Thymus (tissue), 11 donors: ENCODE results near the gene CROCC. TPM values are rescaled to one million over a fixed set of nuclear protein-coding genes. Genes with fewer than 3 reads are reported as not detected.
"Not testable (repeated sequence)": the region's sequence is repeated elsewhere in the genome, so short reads cannot be mapped to it uniquely, and the experiment has no call there.

ENCODE experiments used
- DNase-seq, 9 donors: peaks; one replicate each; pipeline ENCODE4 v3.0.0-alpha.2; 2013; ENCODE audit warnings: low spot score in 9 of 9, low read depth in 6 of 9, missing footprints in 1 of 9
- H3K27ac ChIP-seq, 2 donors: one replicate each; pipeline ENCODE4 v1.5.1; 2013; ENCODE audit warnings: control low read depth in 1 of 2, low read depth in 1 of 2, low read length in 1 of 2, mild to moderate bottlenecking in 1 of 2, moderate library complexity in 1 of 2
- H3K27me3 ChIP-seq, 2 donors: one replicate each; pipeline ENCODE4 v1.5.1; 2013; ENCODE audit warnings: low read length in 1 of 2; ENCODE audit not compliant: control insufficient read depth in 2 of 2, insufficient read depth in 1 of 2
- H3K36me3 ChIP-seq, 2 donors: one replicate each; pipeline ENCODE4 v1.5.1; 2013; ENCODE audit warnings: low read length in 1 of 2, mild to moderate bottlenecking in 1 of 2, moderate library complexity in 1 of 2; ENCODE audit not compliant: control insufficient read depth in 2 of 2, insufficient read depth in 2 of 2
- H3K4me1 ChIP-seq, 2 donors: one replicate each; pipeline ENCODE4 v1.5.1; 2013; ENCODE audit warnings: low read length in 2 of 2; ENCODE audit not compliant: control insufficient read depth in 2 of 2, insufficient read depth in 2 of 2
- H3K4me3 ChIP-seq, 2 donors: one replicate each; pipeline ENCODE4 v1.5.1; 2013; ENCODE audit warnings: low read length in 2 of 2, control low read depth in 1 of 2, mild to moderate bottlenecking in 1 of 2
- H3K9me3 ChIP-seq, 2 donors: one replicate each; pipeline ENCODE4 v1.5.1; 2013; ENCODE audit warnings: low read length in 1 of 2, mild to moderate bottlenecking in 1 of 2; ENCODE audit not compliant: control insufficient read depth in 2 of 2, insufficient read depth in 1 of 2
- WGBS: extraction: QIAGEN DNeasy Blood & Tissue Kit; methylation state at CpG from one replicate; pipeline ENCODE4 v1.1.7; 2013; 5-methylcytosine and 5-hydroxymethylcytosine counted together
- polyA plus RNA-seq: library from polyadenylated mRNA; stranded (reverse); fragments of 200-250 nt; gene quantifications from one replicate; pipeline ENCODE4 v1.2.3, GENCODE V29; 2013
- total RNA-seq: library from RNA; stranded (reverse); fragments of 120-200 nt; gene quantifications from one replicate; pipeline ENCODE4 v1.2.4, GENCODE V29; 2013
- donor health status: healthy.

The CROCC gene
- total and polyA plus RNA-seq, 2 donors: 9.4 to 97.1 TPM

- not testable (repeated sequence) for H3K4me1 ChIP-seq, DNase-seq, H3K9me3 ChIP-seq, H3K4me3 ChIP-seq, H3K36me3 ChIP-seq, H3K27ac ChIP-seq
- peaks cover 0 to 76% of the 10 kb centered on the region in 2 donors for H3K27me3 ChIP-seq
- WGBS: 86% methylated on average over 5 of the region's 5 CpGs
Measured at GRCh38 chr1:16884487-16884886, 37.2 kb upstream of the CROCC start.

- Histone ChIP-seq H3K4me3 (no peak overlapping the region), H3K36me3 (no peaks in the 10 kb centered on the region), H3K9me3 (no peaks in the 10 kb centered on the region), H3K27me3 (peaks cover 3 to 84% of the 10 kb centered on the region in 2 donors), H3K4me1 (peaks cover 0 to 13% of the 10 kb centered on the region in 2 donors), H3K27ac (no peak overlapping the region)
- 94% methylated on average over 20 of the region's 20 CpGs for WGBS
- no peak for DNase-seq
Measured at GRCh38 chr1:16886860-16887605, 34.7 kb upstream of the CROCC start.

- peak overlapping the region; percentile 18 to 46 for H3K27ac ChIP-seq
- no peaks in the 10 kb centered on the region for H3K9me3 ChIP-seq
- peak overlapping the region; percentile 45 to 48 for H3K4me3 ChIP-seq
- peaks cover 0 to 13% of the 10 kb centered on the region in 2 donors for H3K4me1 ChIP-seq
- peaks cover 3 to 77% of the 10 kb centered on the region in 2 donors for H3K27me3 ChIP-seq
- WGBS: 19% methylated on average over 63 of the region's 63 CpGs
- H3K36me3 ChIP-seq: no peaks in the 10 kb centered on the region
- peak in 2 of 9 donors; percentile 62 to 69 for DNase-seq
Measured at GRCh38 chr1:16888860-16889816, 32.6 kb upstream of the CROCC start.

- H3K4me1 ChIP-seq: peaks cover 0 to 14% of the 10 kb centered on the region in 2 donors
- DNase-seq, H3K4me3 ChIP-seq, H3K27ac ChIP-seq, H3K9me3 ChIP-seq, H3K36me3 ChIP-seq: not testable (repeated sequence)
- peaks cover 3 to 67% of the 10 kb centered on the region in 2 donors for H3K27me3 ChIP-seq
- WGBS: 93% methylated on average over 5 of the region's 5 CpGs
Measured at GRCh38 chr1:16890539-16891021, 31.2 kb upstream of the CROCC start.

- not testable (repeated sequence) for DNase-seq, H3K9me3 ChIP-seq, H3K27ac ChIP-seq, H3K36me3 ChIP-seq, H3K4me3 ChIP-seq
- peaks cover 3 to 63% of the 10 kb centered on the region in 2 donors for H3K27me3 ChIP-seq
- 91% methylated on average over 4 of the region's 4 CpGs for WGBS
- peaks cover 0 to 14% of the 10 kb centered on the region in 2 donors for H3K4me1 ChIP-seq
Measured at GRCh38 chr1:16891057-16891456, 30.7 kb upstream of the CROCC start.

GRCh38 chr1:16892978-16893525 is 28.7 kb upstream of the CROCC start:
- not testable (repeated sequence) for H3K36me3 ChIP-seq, H3K4me3 ChIP-seq, H3K9me3 ChIP-seq, H3K27ac ChIP-seq, DNase-seq
- Histone ChIP-seq H3K4me1 (peaks cover 0 to 26% of the 10 kb centered on the region in 2 donors), H3K27me3 (peaks cover 3 to 47% of the 10 kb centered on the region in 2 donors)
- 85% methylated on average over 6 of the region's 6 CpGs for WGBS

- not testable (repeated sequence) for H3K27ac ChIP-seq, DNase-seq, H3K36me3 ChIP-seq, H3K9me3 ChIP-seq, H3K4me3 ChIP-seq
- H3K27me3 ChIP-seq: peaks cover 3 to 42% of the 10 kb centered on the region in 2 donors
- peaks cover 0 to 23% of the 10 kb centered on the region in 2 donors for H3K4me1 ChIP-seq
- WGBS: 78% methylated on average over 4 of the region's 4 CpGs
Measured at GRCh38 chr1:16893796-16894195, 27.9 kb upstream of the CROCC start.

GRCh38 chr1:16894338-16894737 is 27.4 kb upstream of the CROCC start:
- not testable (repeated sequence) for H3K27ac ChIP-seq, DNase-seq, H3K36me3 ChIP-seq, H3K4me3 ChIP-seq, H3K9me3 ChIP-seq
- 90% methylated on average over 6 of the region's 6 CpGs for WGBS
- H3K27me3 ChIP-seq: peaks cover 3 to 37% of the 10 kb centered on the region in 2 donors
- H3K4me1 ChIP-seq: peaks cover 0 to 18% of the 10 kb centered on the region in 2 donors
